ENCODE results near the gene HSH2D. TPM values are rescaled to one million over a fixed set of nuclear protein-coding genes. Genes with fewer than 3 reads are reported as not detected.
A peak's percentile ranks its signal among the peaks of the same experiment; 100 is the strongest.

HSH2D gene
- total and polyA plus RNA-seq, 9 of the 15 experiments (the other 6 are each of a cell fraction or from before 2014, with no cell fraction given): 0.03 to 1.1 (median 0.35) TPM; not detected in 1

- TF ChIP-seq ZNF318 (IDR thresholded peaks at IDR 0.05; ENCODE audit: borderline replicate concordance in 1 of 2, low read depth in 1 of 2): no peak
- TF ChIP-seq, protein P1, sequence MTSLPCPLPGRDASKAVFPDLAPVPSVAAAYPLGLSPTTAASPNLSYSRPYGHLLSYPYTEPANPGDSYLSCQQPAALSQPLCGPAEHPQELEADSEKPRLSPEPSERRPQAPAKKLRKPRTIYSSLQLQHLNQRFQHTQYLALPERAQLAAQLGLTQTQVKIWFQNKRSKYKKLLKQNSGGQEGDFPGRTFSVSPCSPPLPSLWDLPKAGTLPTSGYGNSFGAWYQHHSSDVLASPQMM (CRISPR knock-in tag; IDR thresholded peaks at IDR 0.05): no peak
- TF ChIP-seq MLLT1 (IDR thresholded peaks at IDR 0.05): 0 out of 4 replicates have a peak, but pooled peaks have one; percentile 40 to 57
- peak; percentile 22 for TF ChIP-seq ZFP36 (IDR thresholded peaks at IDR 0.05; ENCODE audit: low read depth, low read length, partially characterized antibody)
- peak; percentile 41; the same call in 1 of the 2 replicates for TF ChIP-seq MIER1 (IDR thresholded peaks at IDR 0.05; ENCODE audit: low read depth)
- TF ChIP-seq ZZZ3 (IDR thresholded peaks at IDR 0.05): no peak
- 0 out of 4 replicates have a peak, but pooled peaks of 1 of the 2 experiments have one; percentile 18 for TF ChIP-seq HDAC1 (IDR thresholded peaks at IDR 0.05)
- TF ChIP-seq TEAD4 (IDR thresholded peaks at IDR 0.05; ENCODE audit: low read length): no peak
- TF ChIP-seq TEAD4 (CRISPR knock-in tag; IDR thresholded peaks at IDR 0.05; ENCODE audit: borderline replicate concordance): no peak
- TF ChIP-seq, protein P2, sequence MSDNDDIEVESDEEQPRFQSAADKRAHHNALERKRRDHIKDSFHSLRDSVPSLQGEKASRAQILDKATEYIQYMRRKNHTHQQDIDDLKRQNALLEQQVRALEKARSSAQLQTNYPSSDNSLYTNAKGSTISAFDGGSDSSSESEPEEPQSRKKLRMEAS (CRISPR knock-in tag; IDR thresholded peaks at IDR 0.05): peak; percentile 65
- TF ChIP-seq, protein P3, sequence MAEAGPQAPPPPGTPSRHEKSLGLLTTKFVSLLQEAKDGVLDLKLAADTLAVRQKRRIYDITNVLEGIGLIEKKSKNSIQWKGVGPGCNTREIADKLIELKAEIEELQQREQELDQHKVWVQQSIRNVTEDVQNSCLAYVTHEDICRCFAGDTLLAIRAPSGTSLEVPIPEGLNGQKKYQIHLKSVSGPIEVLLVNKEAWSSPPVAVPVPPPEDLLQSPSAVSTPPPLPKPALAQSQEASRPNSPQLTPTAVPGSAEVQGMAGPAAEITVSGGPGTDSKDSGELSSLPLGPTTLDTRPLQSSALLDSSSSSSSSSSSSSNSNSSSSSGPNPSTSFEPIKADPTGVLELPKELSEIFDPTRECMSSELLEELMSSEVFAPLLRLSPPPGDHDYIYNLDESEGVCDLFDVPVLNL (CRISPR knock-in tag; IDR thresholded peaks at IDR 0.05; ENCODE audit: low read depth): no peak
Measured at GRCh38 chr19:16111909-16112752, 31.4 kb upstream of the HSH2D start (continued).

All from K562 (cell line).